GM21786 (cell line): Measurements from ENCODE around the gene VWA3B.

ENCODE experiments used
- ATAC-seq: cut with Tn5 transposase; IDR thresholded peaks from one replicate; pipeline ENCODE4 v1.9.1; 2021; ENCODE audit not compliant: unreplicated experiment

VWA3B gene

GRCh38 chr2:98167916-98168315 is 80.9 kb downstream of the VWA3B start:
- no peak for ATAC-seq

- no peak for ATAC-seq
Measured at GRCh38 chr2:98170076-98170475, 83.1 kb downstream of the VWA3B start.

DNA sequence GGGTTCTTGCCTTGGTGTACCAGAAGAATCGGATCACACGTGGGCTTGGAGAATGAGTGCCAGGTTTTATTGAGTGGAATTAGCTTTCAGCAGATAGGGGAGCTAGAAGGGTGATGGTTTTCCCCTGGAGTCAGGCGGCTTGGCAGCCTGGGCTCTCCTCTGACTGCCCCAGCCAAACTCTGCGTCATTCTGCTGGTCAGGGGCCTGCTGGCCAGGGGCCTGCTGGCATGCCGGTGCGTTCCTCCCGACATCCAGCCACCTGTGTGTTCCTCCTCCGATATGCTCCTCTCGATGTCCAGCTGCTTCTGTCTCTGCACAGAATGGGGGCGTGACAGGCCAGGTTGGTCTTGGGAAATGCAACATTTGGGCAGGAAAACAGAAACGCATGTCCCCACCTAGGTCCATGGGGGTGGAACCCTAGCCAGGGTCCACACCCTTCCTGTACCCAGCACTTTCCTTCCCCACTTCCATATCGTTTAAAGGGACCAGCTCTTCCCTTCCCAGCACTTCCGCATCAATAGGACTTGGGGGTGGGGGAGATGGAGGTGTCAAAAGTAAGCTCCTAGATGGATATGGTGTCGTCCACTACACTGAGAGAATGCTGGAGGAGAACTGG is 85.3 kb downstream of the VWA3B start:
- no peak for ATAC-seq

- no peak for ATAC-seq
Measured at GRCh38 chr2:98172951-98173350, 86.0 kb downstream of the VWA3B start.

DNA sequence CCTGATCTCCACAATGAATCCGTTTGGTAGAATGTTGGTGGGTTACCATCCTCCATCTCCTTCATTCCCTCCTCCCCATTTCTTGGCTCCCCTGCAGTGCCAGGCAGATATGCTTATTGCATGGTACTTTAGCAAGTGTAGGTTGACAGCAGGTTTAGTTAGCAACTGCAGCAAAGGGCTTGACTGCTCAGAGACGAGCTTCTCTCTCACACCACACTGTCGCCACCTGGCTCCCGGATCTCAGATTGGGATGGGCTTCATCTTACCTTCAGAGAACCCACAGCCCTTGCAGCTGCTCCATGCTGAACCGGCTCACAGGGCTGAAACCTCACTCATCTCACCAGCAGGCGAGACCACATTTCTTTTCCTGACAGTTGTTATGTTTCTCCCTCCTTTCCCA is 88.8 kb downstream of the VWA3B start:
- ATAC-seq = no peak

GRCh38 chr2:98177286-98177685 is 90.3 kb downstream of the VWA3B start:
- ATAC-seq = no peak

DNA sequence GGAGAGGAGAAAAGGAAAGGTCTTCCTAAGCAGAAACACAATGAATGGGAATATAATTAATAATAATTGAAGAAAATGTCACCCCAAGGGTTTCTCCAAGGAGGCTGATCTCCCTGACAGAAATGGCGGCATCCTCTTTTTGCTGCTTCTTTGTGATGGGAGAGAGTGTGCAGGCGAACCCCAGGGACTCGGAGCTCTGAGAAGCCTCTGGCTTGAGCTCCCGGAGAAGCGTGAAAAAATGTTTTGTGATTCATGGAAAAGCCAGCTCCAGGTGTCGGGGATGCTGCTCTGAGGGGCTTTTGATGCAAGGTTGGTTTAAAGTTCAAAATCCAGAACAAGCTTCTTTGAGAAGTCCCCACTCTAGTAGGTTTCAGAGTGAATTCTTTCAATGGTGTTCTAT is 91.0 kb downstream of the VWA3B start:
- no peak for ATAC-seq

DNA sequence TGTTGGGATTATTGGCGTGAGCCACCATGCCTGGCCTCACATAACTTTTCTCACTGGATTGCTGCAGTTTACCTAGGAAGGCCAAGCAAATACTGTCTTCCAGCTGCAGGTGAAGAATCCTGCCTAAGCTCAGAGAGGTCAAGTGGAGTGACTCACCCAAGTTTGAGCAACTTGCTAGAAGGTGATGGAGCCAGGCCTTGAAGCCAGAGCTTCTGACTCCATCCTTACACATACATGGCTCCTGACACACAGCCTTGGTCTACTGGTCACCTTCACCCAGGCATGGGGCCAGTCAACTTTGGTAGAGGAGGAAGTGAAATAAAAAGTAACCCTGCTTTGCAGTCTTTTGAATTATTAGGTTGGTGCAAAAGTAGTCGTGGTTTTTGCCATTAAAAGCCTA is 93.5 kb downstream of the VWA3B start:
- ATAC-seq = no peak

- ATAC-seq = no peak
Measured at GRCh38 chr2:98181346-98181745, 94.4 kb downstream of the VWA3B start.

DNA sequence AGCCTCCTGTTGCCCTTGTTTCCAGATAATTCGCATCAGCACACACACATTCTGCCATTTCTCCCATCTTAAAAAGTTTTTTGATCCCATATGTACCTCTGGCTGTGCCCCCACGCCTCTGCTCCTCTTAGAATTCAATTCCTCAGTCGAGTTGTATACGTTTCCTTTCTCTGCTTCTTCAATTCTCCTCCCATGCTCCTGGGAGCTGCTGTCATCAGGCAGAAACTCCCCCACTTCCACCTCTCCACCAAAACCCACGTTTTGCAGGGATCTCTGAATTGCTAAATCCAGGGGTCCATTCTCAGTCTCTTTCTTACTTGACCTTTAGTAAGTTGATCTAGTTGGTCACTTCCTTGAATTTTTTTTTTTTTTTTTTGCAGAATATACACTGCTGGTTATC is 98.8 kb downstream of the VWA3B start:
- no peak for ATAC-seq

DNA sequence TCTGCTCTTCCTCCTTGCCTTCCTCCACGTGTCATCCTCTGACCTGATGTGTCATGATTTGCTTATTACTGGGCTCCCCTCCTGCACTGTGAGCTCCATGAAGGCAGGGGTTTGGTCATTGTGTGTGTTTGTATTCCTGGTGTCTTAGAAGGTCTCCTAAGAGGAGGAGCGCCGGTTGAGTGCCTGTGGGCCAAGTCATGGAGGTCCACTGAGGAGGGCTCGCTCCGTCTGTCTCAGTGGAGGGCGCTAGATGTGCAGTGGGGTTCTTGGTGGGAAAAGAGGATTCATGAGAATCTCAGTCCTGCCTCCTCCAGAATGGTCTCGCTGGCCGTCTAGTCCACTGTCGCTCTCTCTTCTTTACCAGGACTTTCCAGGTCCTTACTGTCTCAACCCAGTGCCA is 100.2 kb downstream of the VWA3B start:
- ATAC-seq = no peak

DNA sequence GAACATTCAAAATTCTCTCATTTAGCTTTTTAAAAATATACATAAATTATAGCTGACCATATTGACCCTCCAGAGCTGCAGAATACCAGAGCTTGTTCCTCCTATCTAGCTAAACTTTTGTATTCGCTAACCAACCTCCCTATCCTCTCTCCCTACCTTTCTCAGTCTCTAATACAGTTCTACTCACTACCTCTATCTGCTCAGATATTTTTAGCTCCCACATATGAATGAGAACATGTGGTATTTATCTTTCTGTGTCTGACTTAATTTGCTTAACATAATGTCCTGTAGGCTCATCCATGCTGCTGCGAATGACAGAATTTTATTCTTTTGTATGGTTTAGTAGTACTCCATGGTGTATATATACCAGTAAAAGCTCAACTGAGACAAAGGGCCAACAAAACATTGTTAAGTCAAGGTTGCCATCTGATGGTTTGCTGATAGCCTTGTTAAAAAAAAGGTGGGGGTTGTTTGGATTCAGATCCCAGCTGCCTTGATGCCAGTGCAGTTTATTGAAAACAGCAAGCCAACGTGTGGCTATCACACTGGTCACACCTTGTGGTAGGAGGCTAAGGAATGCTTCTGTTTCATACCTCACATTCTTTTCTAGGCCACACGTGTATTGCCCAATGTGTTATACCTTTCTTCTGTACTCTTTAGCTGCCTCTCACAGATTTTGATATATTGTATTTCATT is 101.5 kb downstream of the VWA3B start:
- no peak for ATAC-seq

- no peak for ATAC-seq
Measured at GRCh38 chr2:98191883-98192282, 104.9 kb downstream of the VWA3B start.

- ATAC-seq = no peak
Measured at GRCh38 chr2:98201576-98201975, 114.6 kb downstream of the VWA3B start.

GRCh38 chr2:98205889-98206288 is 118.9 kb downstream of the VWA3B start:
- no peak for ATAC-seq

DNA sequence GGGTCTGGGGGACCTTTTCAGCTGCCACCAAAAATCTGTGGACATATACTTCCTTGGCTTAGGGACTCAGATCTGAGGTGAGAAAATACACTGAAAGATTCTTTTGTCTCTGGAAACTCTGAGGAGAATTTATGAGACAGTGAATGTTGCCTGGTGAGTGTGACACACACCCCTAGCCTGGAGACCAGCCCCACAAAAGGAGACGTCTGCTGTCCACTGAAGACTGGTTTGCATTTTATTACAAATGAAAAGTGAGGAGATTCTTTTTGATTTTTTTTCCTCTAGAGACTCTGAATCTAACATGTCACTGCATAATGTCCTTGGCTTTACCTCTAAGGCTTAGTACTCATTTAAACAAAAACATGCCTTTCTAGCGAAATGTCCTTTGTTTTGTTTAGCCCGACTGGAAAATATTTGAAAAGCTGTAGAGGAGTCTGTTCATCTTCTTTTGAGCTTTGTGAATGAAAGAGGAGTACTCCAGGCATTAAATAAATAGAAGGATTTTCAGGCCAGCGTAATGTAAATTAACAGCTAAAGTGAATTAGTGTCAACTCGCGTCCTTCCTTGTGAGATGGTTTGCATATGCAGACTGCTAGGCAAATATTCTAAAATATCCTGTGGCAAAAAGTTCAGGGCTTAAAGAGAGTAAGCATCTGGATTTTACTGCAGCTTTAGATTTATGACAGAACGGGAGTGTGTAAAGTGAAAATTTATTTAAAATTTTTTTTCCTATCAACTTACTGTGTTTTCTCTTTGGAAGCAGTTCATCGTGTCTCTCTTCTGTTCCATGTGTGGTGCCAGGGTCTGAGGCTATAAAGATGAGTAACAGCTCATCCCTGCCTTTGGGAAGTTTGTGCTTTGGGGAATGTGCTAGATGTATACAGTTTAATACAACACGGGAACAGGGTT is 125.4 kb downstream of the VWA3B start:
- no peak for ATAC-seq

DNA sequence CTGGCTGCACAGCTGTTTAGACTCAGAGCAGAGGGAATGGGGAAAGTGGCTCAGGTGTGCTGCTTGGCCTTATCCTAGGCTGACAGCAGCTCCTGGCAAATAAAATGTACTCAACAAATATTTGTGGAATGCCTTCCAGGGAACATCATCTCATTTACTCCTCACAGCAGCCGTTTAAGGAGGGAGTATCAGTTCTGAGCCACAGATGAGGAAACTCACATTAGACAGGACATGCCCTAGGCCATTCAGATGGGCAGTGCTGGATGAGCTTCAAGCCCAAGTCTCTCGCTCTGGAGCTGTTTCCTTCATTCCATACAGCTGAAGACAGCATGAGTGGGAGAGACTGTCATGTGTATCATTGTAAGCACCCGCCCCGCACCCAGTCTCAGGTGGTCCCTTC is 129.6 kb downstream of the VWA3B start:
- no peak for ATAC-seq

- ATAC-seq = no peak
Measured at GRCh38 chr2:98219152-98219551, 132.2 kb downstream of the VWA3B start.

- ATAC-seq = no peak
Measured at GRCh38 chr2:98233941-98234340, 147.0 kb downstream of the VWA3B start.

- ATAC-seq = no peak
Measured at GRCh38 chr2:98234776-98235175, 147.8 kb downstream of the VWA3B start.

- ATAC-seq = no peak
Measured at GRCh38 chr2:98236935-98237334, 150.0 kb downstream of the VWA3B start.
